H1 (cell line): Measurements from ENCODE around the gene IGFBP6. TPM values are rescaled to one million over a fixed set of nuclear protein-coding genes. Genes with fewer than 3 reads are reported as not detected.

ENCODE experiments used
- CTCF ChIA-PET: fragments of 300-600 bp; sonication (Branson Sonifier 250); formaldehyde crosslinking; loops from one replicate; lab custom pipeline; 2021; ENCODE audit not compliant: partially characterized antibody; lab: Charles Lee
- POLR2A ChIA-PET: fragments of 300-600 bp; sonication (Branson Sonifier 250); formaldehyde crosslinking; loops from one replicate; lab custom pipeline; 2021; ENCODE audit warnings: inconsistent platforms; ENCODE audit not compliant: partially characterized antibody; lab: Charles Lee
- DNase-seq, 2 experiments: peaks; one replicate each; pipeline versions ENCODE4 v3.0.0 to v3.0.0-alpha.2; 2010 to 2022; ENCODE audit warnings: low spot score in 2 of 2, low read depth in 1 of 2, mixed read lengths in 1 of 2
- FAIRE-seq: peaks from 2 replicates; lab custom pipeline; 2011; peaks lifted over from hg19 to GRCh38; lab: Jason Lieb, UNC
- H2AFZ ChIP-seq: 2 replicates; pipeline ENCODE4 v1.8.1; 2012; ENCODE audit warnings: low read length, inconsistent platforms
- H2AK5ac ChIP-seq: 2 replicates; pipeline ENCODE4 v1.6.1; 2013; ENCODE audit warnings: low read depth, low read length
- H2BK120ac ChIP-seq: replicated peaks from 2 replicates; pipeline ENCODE3; 2013; ENCODE audit warnings: low read depth, low read length, inconsistent platforms
- H2BK12ac ChIP-seq: 2 replicates; pipeline ENCODE4 v1.6.1; 2013; ENCODE audit warnings: low read depth, low read length
- H2BK15ac ChIP-seq: 2 replicates; pipeline ENCODE4 v1.6.1; 2013; ENCODE audit warnings: low read length
- H2BK20ac ChIP-seq: 2 replicates; pipeline ENCODE4 v1.6.1; 2013; ENCODE audit warnings: low read length
- H2BK5ac ChIP-seq: 2 replicates; pipeline ENCODE4 v1.6.1; 2013; ENCODE audit warnings: low read depth, low read length
- H3K14ac ChIP-seq: 2 replicates; pipeline ENCODE4 v1.6.1; 2013; ENCODE audit warnings: inconsistent platforms; ENCODE audit not compliant: insufficient read length
- H3K18ac ChIP-seq: 2 replicates; pipeline ENCODE4 v1.6.1; 2013; ENCODE audit warnings: low read length; ENCODE audit errors: extremely low read depth
- H3K23ac ChIP-seq: 2 replicates; pipeline ENCODE4 v1.6.1; 2013; ENCODE audit warnings: inconsistent platforms; ENCODE audit not compliant: insufficient read length
- H3K23me2 ChIP-seq: 2 replicates; pipeline ENCODE4 v1.6.1; 2013; ENCODE audit warnings: low read depth, low read length
- H3K27ac ChIP-seq: 2 replicates; pipeline ENCODE4 v1.6.1; 2011; ENCODE audit warnings: low read depth, low read length, inconsistent platforms
- H3K27me3 ChIP-seq, 4 experiments: replicated peaks in 1 of 4; 1 replicate in 1 of 4; 2 replicates in 3 of 4; pipeline versions ENCODE4 v1.6.1 to v1.8.1; 2011 to 2013; ENCODE audit warnings: low read length in 3 of 4, mild to moderate bottlenecking in 3 of 4, inconsistent platforms in 2 of 4, mixed read lengths in 2 of 4, moderate library complexity in 1 of 4; ENCODE audit not compliant: control insufficient read depth in 3 of 4, insufficient read depth in 3 of 4; ENCODE audit errors: extremely low read depth in 1 of 4
- H3K36me3 ChIP-seq, 4 experiments: 2 replicates each; pipeline versions ENCODE4 v1.6.1 to v1.8.1; 2011 to 2013; ENCODE audit warnings: mild to moderate bottlenecking in 4 of 4, low read length in 3 of 4, moderate library complexity in 2 of 4, control low read depth in 1 of 4, inconsistent platforms in 1 of 4; ENCODE audit not compliant: insufficient read depth in 4 of 4, control insufficient read depth in 2 of 4
- H3K4ac ChIP-seq: replicated peaks from 2 replicates; pipeline ENCODE3; 2013; ENCODE audit warnings: low read length, low read depth, mixed read lengths, inconsistent platforms; ENCODE audit not compliant: insufficient read length
- H3K4me1 ChIP-seq, 4 experiments: replicated peaks in 1 of 4; 1 replicate in 1 of 4; 2 replicates in 3 of 4; pipeline versions ENCODE4 v1.6.1 to v1.8.1; 2011 to 2013; ENCODE audit warnings: low read length in 3 of 4, inconsistent platforms in 2 of 4, mixed read lengths in 1 of 4; ENCODE audit not compliant: insufficient read depth in 4 of 4, control insufficient read depth in 3 of 4
- H3K4me2 ChIP-seq, 2 experiments: 2 replicates each; pipeline versions ENCODE4 v1.6.1 to v1.8.1; 2011 to 2013; ENCODE audit warnings: low read depth in 2 of 2, low read length in 2 of 2, control low read depth in 1 of 2, inconsistent platforms in 1 of 2, mild to moderate bottlenecking in 1 of 2; ENCODE audit not compliant: insufficient read depth in 1 of 2
- H3K4me3 ChIP-seq, 4 experiments: fragments of 200-600, 300-600 bp in 1 of 4; sonication (generic), shearing (Covaris generic), sonication (Bioruptor Twin) in 1 of 4; 2 replicates each; pipeline versions ENCODE4 v1.5.1 to v1.8.1; 2011 to 2016; ENCODE audit warnings: low read length in 4 of 4, low read depth in 3 of 4, control low read depth in 2 of 4, inconsistent platforms in 2 of 4, mild to moderate bottlenecking in 2 of 4, mixed read lengths in 1 of 4, moderate library complexity in 1 of 4; ENCODE audit not compliant: insufficient read depth in 2 of 4; ENCODE audit errors: extremely low read depth in 1 of 4
- H3K56ac ChIP-seq: replicated peaks from 2 replicates; pipeline ENCODE3; 2013; ENCODE audit warnings: low read depth, mild to moderate bottlenecking, mixed read lengths, low read length, inconsistent platforms; ENCODE audit not compliant: insufficient read length
- H3K79me1 ChIP-seq: 2 replicates; pipeline ENCODE4 v1.6.1; 2013; ENCODE audit warnings: low read depth, low read length, control low read depth
- H3K79me2 ChIP-seq, 2 experiments: 2 replicates each; pipeline versions ENCODE4 v1.6.1 to v1.8.1; 2012 to 2013; ENCODE audit warnings: low read length in 2 of 2, mild to moderate bottlenecking in 2 of 2, inconsistent platforms in 1 of 2; ENCODE audit not compliant: insufficient read depth in 2 of 2, control insufficient read depth in 1 of 2
- H3K9ac ChIP-seq, 4 experiments: replicated peaks in 1 of 4; 1 replicate in 1 of 4; 2 replicates in 3 of 4; pipeline versions ENCODE4 v1.6.1 to v1.8.1; 2011 to 2013; ENCODE audit warnings: low read depth in 3 of 4, low read length in 3 of 4, control low read depth in 2 of 4, mild to moderate bottlenecking in 2 of 4, moderate library complexity in 2 of 4, inconsistent platforms in 1 of 4; ENCODE audit errors: extremely low read depth in 1 of 4
- H3K9me3 ChIP-seq, 2 experiments: 2 replicates each; pipeline versions ENCODE4 v1.6.1 to v1.8.1; 2012 to 2013; ENCODE audit warnings: mild to moderate bottlenecking in 2 of 2, moderate library complexity in 2 of 2, control low read depth in 1 of 2, inconsistent platforms in 1 of 2, low read depth in 1 of 2, low read length in 1 of 2, mixed read lengths in 1 of 2; ENCODE audit not compliant: insufficient read depth in 2 of 2
- H4K20me1 ChIP-seq, 2 experiments: replicated peaks in 1 of 2; 2 replicates each; pipeline versions ENCODE3 to v1.8.1; 2011 to 2013; ENCODE audit warnings: inconsistent platforms in 2 of 2, low read length in 2 of 2, mild to moderate bottlenecking in 1 of 2; ENCODE audit not compliant: insufficient read depth in 2 of 2, control insufficient read depth in 1 of 2
- H4K5ac ChIP-seq: 2 replicates; pipeline ENCODE4 v1.6.1; 2013; ENCODE audit warnings: low read length, low read depth, mixed read lengths, inconsistent platforms; ENCODE audit not compliant: insufficient read length
- H4K8ac ChIP-seq: 2 replicates; pipeline ENCODE4 v1.8.0; 2013; ENCODE audit warnings: mild to moderate bottlenecking, moderate library complexity, low read length, inconsistent platforms; ENCODE audit not compliant: insufficient read depth; ENCODE audit errors: extremely low read depth
- H4K91ac ChIP-seq: replicated peaks from 2 replicates; pipeline ENCODE3; 2013; ENCODE audit warnings: low read length, mixed read lengths, inconsistent platforms; ENCODE audit not compliant: insufficient read length
- ASH2L ChIP-seq: fragments of 200-600, 300-600 bp; sonication (generic); IDR thresholded peaks from one replicate; pipeline ENCODE4 v1.7.1; 2017; ENCODE audit warnings: low read length
- BACH1 ChIP-seq: IDR thresholded peaks from 2 replicates; pipeline ENCODE4 v1.6.1; 2012; ENCODE audit warnings: low read length, improper control_type of control experiment
- GABPA ChIP-seq: IDR thresholded peaks from 2 replicates; pipeline ENCODE4 v1.6.1; 2011; ENCODE audit warnings: mild to moderate bottlenecking, low read length, moderate library complexity, borderline replicate concordance; ENCODE audit not compliant: insufficient read depth
- HDAC6 ChIP-seq: IDR thresholded peaks from one replicate; pipeline ENCODE4 v1.7.1; 2012; ENCODE audit warnings: low read depth, mild to moderate bottlenecking, inconsistent platforms, low read length, moderate library complexity
- POLR2AphosphoS5 ChIP-seq: IDR thresholded peaks from 2 replicates; pipeline ENCODE4 v1.6.1; 2011; ENCODE audit warnings: low read depth, low read length
- RBBP5 ChIP-seq: IDR thresholded peaks from 2 replicates; pipeline ENCODE4 v1.7.1; 2012; ENCODE audit warnings: low read depth, mild to moderate bottlenecking, inconsistent platforms, low read length, moderate library complexity, borderline replicate concordance
- TBP ChIP-seq: IDR thresholded peaks from 2 replicates; pipeline ENCODE4 v1.6.1; 2011; ENCODE audit warnings: low read depth, low read length, improper control_type of control experiment
- WGBS, 2 experiments: shearing (Covaris generic) in 1 of 2; methylation state at CpG; one replicate each; pipeline versions ENCODE4 v1.1.6 to v1.1.7; 2013 to 2015; ENCODE audit warnings: low lambda C conversion rate in 2 of 2, mixed read lengths in 2 of 2, inconsistent platforms in 1 of 2, low coverage in 1 of 2, missing lambda C conversion rate in 1 of 2; ENCODE audit not compliant: insufficient replicate concordance in 2 of 2, insufficient coverage in 1 of 2, insufficient read length in 1 of 2; ENCODE audit errors: extremely low coverage in 1 of 2, missing lambda C conversion rate in 1 of 2; 5-methylcytosine and 5-hydroxymethylcytosine counted together
- polyA plus RNA-seq, 7 experiments: library from polyadenylated mRNA; depleted of rRNA in 3 of 7; stranded (reverse) in 5 of 7; unstranded in 2 of 7; fragments of >200 nt in 5 of 7; fragments of 200-250 nt in 2 of 7; gene quantifications; 1 replicate in 5 of 7; 2 replicates in 1 of 7; 4 replicates in 1 of 7; pipeline versions ENCODE4 v1.2.1 to v1.2.3, GENCODE V29; 2011 to 2013; ENCODE audit warnings: missing spikeins in 2 of 7, mixed read lengths in 2 of 7
- total RNA-seq: library from RNA; stranded (reverse); fragmentation: NEBNext Ultra II Directional; extraction: Animal tissue kit (Norgen Biotek cat#: 25700); gene quantifications from 2 replicates; pipeline ENCODE4 v1.2.1, GENCODE V29; 2021
- TF ChIP-seq, protein P1 (sequence below): IDR thresholded peaks from 2 replicates; pipeline ENCODE4 v1.6.1; 2011; ENCODE audit warnings: low read length, improper control_type of control experiment
- TF ChIP-seq, protein P2 (sequence below): IDR thresholded peaks from 2 replicates; pipeline ENCODE4 v1.6.1; 2012; ENCODE audit warnings: inconsistent platforms

The IGFBP6 gene
- total and polyA plus RNA-seq, 2 of the 8 experiments (the other 6 are each of a cell fraction or from before 2014, with no cell fraction given), result 13.7 to 14.7 TPM

GRCh38 chr12:53063708-53064612 is 33.5 kb upstream of the IGFBP6 start:
- POLR2A ChIA-PET, result interaction anchor here (1.0 to 2.0 kb wide), 6 partner anchors 11 to 47 kb away, joined by 3 to 6 read pairs (median 3); partner anchors contain the start of genes SPRYD3 and TNS2
- no peak for FAIRE-seq
- no peak for TF ChIP-seq RBBP5
- no peak for TF ChIP-seq GABPA
- TF ChIP-seq, protein P1, sequence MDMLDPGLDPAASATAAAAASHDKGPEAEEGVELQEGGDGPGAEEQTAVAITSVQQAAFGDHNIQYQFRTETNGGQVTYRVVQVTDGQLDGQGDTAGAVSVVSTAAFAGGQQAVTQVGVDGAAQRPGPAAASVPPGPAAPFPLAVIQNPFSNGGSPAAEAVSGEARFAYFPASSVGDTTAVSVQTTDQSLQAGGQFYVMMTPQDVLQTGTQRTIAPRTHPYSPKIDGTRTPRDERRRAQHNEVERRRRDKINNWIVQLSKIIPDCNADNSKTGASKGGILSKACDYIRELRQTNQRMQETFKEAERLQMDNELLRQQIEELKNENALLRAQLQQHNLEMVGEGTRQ, result no peak
- no peak for TF ChIP-seq BACH1
- no peak for TF ChIP-seq POLR2AphosphoS5
- TF ChIP-seq ASH2L, result no peak
- TF ChIP-seq, protein P2, sequence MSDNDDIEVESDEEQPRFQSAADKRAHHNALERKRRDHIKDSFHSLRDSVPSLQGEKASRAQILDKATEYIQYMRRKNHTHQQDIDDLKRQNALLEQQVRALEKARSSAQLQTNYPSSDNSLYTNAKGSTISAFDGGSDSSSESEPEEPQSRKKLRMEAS, result no peak
- TF ChIP-seq HDAC6, result no peak
- no peak for TF ChIP-seq TBP

More at GRCh38 chr12:53063708-53064612, 33.5 kb upstream of the IGFBP6 start:
- Histone ChIP-seq H2BK15ac (no peak overlapping the region), H4K8ac (no peak overlapping the region), H3K4me3 (no peak overlapping the region), H3K4ac (no peak overlapping the region), H2AFZ (no peak overlapping the region), H3K18ac (no peak overlapping the region), H2BK20ac (no peak overlapping the region), H3K56ac (no peak overlapping the region), H3K36me3 (no peaks in the 10 kb centered on the region), H3K4me1 (peaks cover 0 to 11% (median under 1%) of the 10 kb centered on the region in 4 experiments; a peak in 4 of 7 replicates), H4K5ac (no peak overlapping the region), H2BK12ac (no peak overlapping the region), H3K23me2 (no peaks in the 10 kb centered on the region), H2BK5ac (no peak overlapping the region), H3K27ac (no peak overlapping the region), H3K23ac (no peak overlapping the region), H3K79me1 (no peaks in the 10 kb centered on the region), H3K14ac (no peak overlapping the region), H4K20me1 (peaks cover 0 to 2% of the 10 kb centered on the region in 2 experiments), H3K27me3 (peaks cover 0 to 3% (median under 1%) of the 10 kb centered on the region in 4 experiments; a peak in 3 of 7 replicates), H3K9ac (no peak overlapping the region), H2AK5ac (no peak overlapping the region), H3K79me2 (no peaks in the 10 kb centered on the region), H3K9me3 (no peaks in the 10 kb centered on the region), H2BK120ac (no peak overlapping the region), H4K91ac (no peak overlapping the region), H3K4me2 (no peak overlapping the region)
- WGBS, 2 experiments, result 88% methylated on average over 13 of the region's 13 CpGs; no CpG with 5 or more reads in 1 of the 2 experiments
- CTCF ChIA-PET, result interaction anchor here (0.5 to 22.4 kb wide), 16 partner anchors 15 to 1060 kb away, joined by 3 to 531 read pairs (median 14); partner anchors contain the start of genes CSAD, ESPL1, IGFBP6 and SOAT2
- DNase-seq, result no peak
